HEK293 (cell line): ENCODE data around the gene PLPPR2.

Experiments used
- CTCF ChIA-PET: fragments of 350-600 bp; formaldehyde crosslinking; extraction: SDS; loops from one replicate; lab custom pipeline; 2021; ENCODE audit warnings: antibody characterized with exemption; lab: Yijun Ruan, JAX
- POLR2A ChIA-PET: fragments of 300-600 bp; formaldehyde crosslinking; extraction: SDS; loops from one replicate; lab custom pipeline; 2020; ENCODE audit warnings: antibody characterized with exemption, inconsistent platforms; lab: Yijun Ruan, JAX
- H3K27ac ChIP-seq: fragments of 200-500 bp; sonication (Bioruptor generic); 2 replicates; pipeline ENCODE4 v1.5.1; 2014; ENCODE audit warnings: low read depth, low read length, control low read depth, inconsistent platforms; ENCODE audit errors: extremely low read depth
- H3K36me3 ChIP-seq, 2 experiments: fragments of 200-500 bp in 1 of 2; sonication (Bioruptor generic) in 1 of 2; 1 replicate in 1 of 2; 2 replicates in 1 of 2; pipeline ENCODE4 v1.5.1; 2014 to 2017; ENCODE audit warnings: inconsistent platforms in 2 of 2, low read length in 2 of 2; ENCODE audit not compliant: control insufficient read depth in 2 of 2, insufficient read depth in 1 of 2
- H3K4me1 ChIP-seq: fragments of 200-500 bp; sonication (Bioruptor generic); 2 replicates; pipeline ENCODE4 v1.5.1; 2014; ENCODE audit warnings: mild to moderate bottlenecking, low read length, inconsistent platforms; ENCODE audit not compliant: control insufficient read depth, insufficient read depth
- H3K4me3 ChIP-seq: 2 replicates; pipeline ENCODE4 v1.5.1; 2011; ENCODE audit warnings: low read depth, mild to moderate bottlenecking, control low read depth, low read length, moderate library complexity
- H3K9me3 ChIP-seq: fragments of 200-500 bp; sonication (Bioruptor generic); 2 replicates; pipeline ENCODE4 v1.5.1; 2014; ENCODE audit warnings: low read depth, low read length, inconsistent platforms; ENCODE audit not compliant: control insufficient read depth, insufficient read depth
- BCL6B ChIP-seq: fragments of 450-650 bp; formaldehyde crosslinking; IDR thresholded peaks from 2 replicates; pipeline ENCODE4 v1.5.1; 2017; ENCODE audit warnings: missing biosample characterization, missing genetic modification characterization
- ELK4 ChIP-seq: IDR thresholded peaks from 2 replicates; pipeline ENCODE4 v1.6.1; 2011; ENCODE audit warnings: mild to moderate bottlenecking, low read depth, low read length, borderline replicate concordance
- GLI2 ChIP-seq: fragments of 450-650 bp; formaldehyde crosslinking; IDR thresholded peaks from 2 replicates; pipeline ENCODE4; 2017; ENCODE audit warnings: missing biosample characterization, missing genetic modification characterization, low read depth, borderline replicate concordance
- INSM2 ChIP-seq: fragments of 450-650 bp; formaldehyde crosslinking; IDR thresholded peaks from 2 replicates; pipeline ENCODE4 v1.5.1; 2016; ENCODE audit warnings: missing biosample characterization, missing genetic modification characterization
- KLF10 ChIP-seq: fragments of 450-650 bp; IDR thresholded peaks from 2 replicates; pipeline ENCODE4 v1.5.1; 2018; ENCODE audit warnings: missing biosample characterization, mild to moderate bottlenecking, missing genetic modification characterization
- MZF1 ChIP-seq: fragments of 450-650 bp; formaldehyde crosslinking; IDR thresholded peaks from 2 replicates; pipeline ENCODE4 v1.5.1; 2017; ENCODE audit warnings: missing biosample characterization, missing genetic modification characterization, borderline replicate concordance
- PATZ1 ChIP-seq: fragments of 450-650 bp; formaldehyde crosslinking; IDR thresholded peaks from 2 replicates; pipeline ENCODE4 v1.5.1; 2016; ENCODE audit warnings: missing biosample characterization, missing genetic modification characterization
- REST ChIP-seq: fragments of 450-650 bp; formaldehyde crosslinking; IDR thresholded peaks from 2 replicates; pipeline ENCODE4 v1.5.1; 2016; ENCODE audit warnings: missing biosample characterization, missing genetic modification characterization
- TCF7L2 ChIP-seq: IDR thresholded peaks from 2 replicates; pipeline ENCODE4 v1.6.1; 2011; ENCODE audit warnings: low read depth, mild to moderate bottlenecking, inconsistent platforms, low read length, moderate library complexity, borderline replicate concordance
- ZBTB26 ChIP-seq: fragments of 450-650 bp; formaldehyde crosslinking; optimal IDR thresholded peaks from 2 replicates; pipeline ENCODE3; 2016; ENCODE audit warnings: missing biosample characterization, mild to moderate bottlenecking, missing genetic modification characterization
- ZBTB8A ChIP-seq: fragments of 450-650 bp; formaldehyde crosslinking; IDR thresholded peaks from 2 replicates; pipeline ENCODE4 v1.5.1; 2016; ENCODE audit warnings: missing biosample characterization, missing genetic modification characterization
- ZNF175 ChIP-seq: fragments of 450-650 bp; formaldehyde crosslinking; IDR thresholded peaks from 2 replicates; pipeline ENCODE4 v1.5.1; 2016; ENCODE audit warnings: missing biosample characterization, missing genetic modification characterization
- ZNF302 ChIP-seq: fragments of 450-650 bp; formaldehyde crosslinking; IDR thresholded peaks from 2 replicates; pipeline ENCODE4 v1.5.1; 2016; ENCODE audit warnings: missing biosample characterization, missing genetic modification characterization, low read depth
- ZNF350 ChIP-seq: fragments of 450-650 bp; formaldehyde crosslinking; IDR thresholded peaks from 2 replicates; pipeline ENCODE4 v1.5.0; 2017; ENCODE audit warnings: missing biosample characterization, mild to moderate bottlenecking, missing genetic modification characterization
- ZNF391 ChIP-seq: fragments of 450-650 bp; formaldehyde crosslinking; IDR thresholded peaks from 2 replicates; pipeline ENCODE4 v1.5.1; 2016; ENCODE audit warnings: low read depth, missing biosample characterization, missing genetic modification characterization, borderline replicate concordance
- ZNF510 ChIP-seq: fragments of 450-650 bp; formaldehyde crosslinking; IDR thresholded peaks from 2 replicates; pipeline ENCODE4 v1.5.1; 2018; ENCODE audit warnings: mild to moderate bottlenecking, missing genetic modification characterization, missing biosample characterization; ENCODE audit not compliant: insufficient replicate concordance
- ZNF514 ChIP-seq: fragments of 450-650 bp; formaldehyde crosslinking; IDR thresholded peaks from 2 replicates; pipeline ENCODE4 v1.5.1; 2016; ENCODE audit warnings: missing biosample characterization, missing genetic modification characterization
- ZNF548 ChIP-seq: fragments of 450-650 bp; formaldehyde crosslinking; IDR thresholded peaks from 2 replicates; pipeline ENCODE4 v1.5.1; 2016; ENCODE audit warnings: missing biosample characterization, missing genetic modification characterization
- ZNF560 ChIP-seq: fragments of 450-650 bp; formaldehyde crosslinking; IDR thresholded peaks from 2 replicates; pipeline ENCODE4 v1.5.1; 2017; ENCODE audit warnings: missing biosample characterization, missing genetic modification characterization, borderline replicate concordance
- ZNF639 ChIP-seq: fragments of 450-650 bp; formaldehyde crosslinking; IDR thresholded peaks from 2 replicates; pipeline ENCODE4 v1.5.1; 2016; ENCODE audit warnings: missing biosample characterization, missing genetic modification characterization
- ZSCAN5A ChIP-seq: fragments of 450-650 bp; formaldehyde crosslinking; IDR thresholded peaks from 2 replicates; pipeline ENCODE4 v1.5.1; 2016; ENCODE audit warnings: missing biosample characterization, missing genetic modification characterization

Gene PLPPR2

GRCh38 chr19:11375143-11375948, 20.1 kb downstream of the PLPPR2 start (continued):
- TF ChIP-seq BCL6B (tag by site-specific recombination) (no peak), KLF10 (tag by site-specific recombination) (no peak), PATZ1 (tag by site-specific recombination) (peak; percentile 50), ZNF639 (tag by site-specific recombination) (0 out of 2 replicates have a peak, but pooled peaks have one; percentile 57), ZBTB8A (tag by site-specific recombination) (no peak), ZNF175 (tag by site-specific recombination) (no peak), GLI2 (tag by site-specific recombination) (no peak; the same call in 1 of the 2 replicates), ZSCAN5A (no peak), ELK4 (no peak), ZNF350 (no peak), ZNF510 (no peak), ZBTB26 (peak; percentile 1), TCF7L2 (no peak)

- H3K4me1 ChIP-seq, result peaks cover 4% of the 10 kb centered on the region; the same call in 1 of the 2 replicates
- POLR2A ChIA-PET, result interaction anchor here (0.6 to 1.7 kb wide), 8 partner anchors 68 to 779 kb away, joined by 3 to 13 read pairs (median 4); partner anchors contain the start of gene ELOF1
- peaks cover 0 to 21% of the 10 kb centered on the region in 2 experiments; a peak in 2 of 3 replicates for H3K36me3 ChIP-seq
- CTCF ChIA-PET, result interaction anchor here (0.6 to 2.1 kb wide), 17 partner anchors 14 to 894 kb away, joined by 3 to 11 read pairs (median 4); partner anchors contain the start of genes ODAD3 and PRKCSH
- peak overlapping the region; percentile 20; the same call in 1 of the 2 replicates for H3K27ac ChIP-seq
- no peaks in the 10 kb centered on the region for H3K9me3 ChIP-seq
- H3K4me3 ChIP-seq, result no peak overlapping the region
- TF ChIP-seq ZNF302 (tag by site-specific recombination), result no peak
- no peak for TF ChIP-seq ZNF560 (tag by site-specific recombination)
- no peak for TF ChIP-seq ZNF514
- no peak for TF ChIP-seq MZF1 (tag by site-specific recombination)
- no peak for TF ChIP-seq INSM2 (tag by site-specific recombination)
- TF ChIP-seq ZNF548 (tag by site-specific recombination), result no peak
- TF ChIP-seq ZNF391 (tag by site-specific recombination), result no peak
- no peak for TF ChIP-seq REST (tag by site-specific recombination)
Observed at GRCh38 chr19:11377237-11377636, 22.0 kb downstream of the PLPPR2 start.
